Adrenal gland (tissue), 5 donors: ENCODE data around the gene CLCF1.

ENCODE experiments used
- POLR2A ChIP-seq, 2 donors: fragments of 450-650 bp; IDR thresholded peaks; one replicate each; pipeline ENCODE4 v1.6.1; 2017; ENCODE audit warnings: antibody characterized with exemption in 2 of 2, mild to moderate bottlenecking in 2 of 2, moderate library complexity in 1 of 2
- TF ChIP-seq, protein P1 (sequence below), 6 experiments: fragments of 450-650 bp in 4 of 6; fragments of 200-600 bp in 2 of 6; sonication (generic) in 1 of 6; IDR thresholded peaks; 1 replicate in 5 of 6; 2 replicates in 1 of 6; pipeline versions ENCODE4 v1.5.1 to v1.8.0; 2016 to 2021; ENCODE audit warnings: antibody characterized with exemption in 6 of 6, mild to moderate bottlenecking in 2 of 6, moderate library complexity in 1 of 6
- donor health status: DM: no; HTN: no; CAD: no.

DNA sequence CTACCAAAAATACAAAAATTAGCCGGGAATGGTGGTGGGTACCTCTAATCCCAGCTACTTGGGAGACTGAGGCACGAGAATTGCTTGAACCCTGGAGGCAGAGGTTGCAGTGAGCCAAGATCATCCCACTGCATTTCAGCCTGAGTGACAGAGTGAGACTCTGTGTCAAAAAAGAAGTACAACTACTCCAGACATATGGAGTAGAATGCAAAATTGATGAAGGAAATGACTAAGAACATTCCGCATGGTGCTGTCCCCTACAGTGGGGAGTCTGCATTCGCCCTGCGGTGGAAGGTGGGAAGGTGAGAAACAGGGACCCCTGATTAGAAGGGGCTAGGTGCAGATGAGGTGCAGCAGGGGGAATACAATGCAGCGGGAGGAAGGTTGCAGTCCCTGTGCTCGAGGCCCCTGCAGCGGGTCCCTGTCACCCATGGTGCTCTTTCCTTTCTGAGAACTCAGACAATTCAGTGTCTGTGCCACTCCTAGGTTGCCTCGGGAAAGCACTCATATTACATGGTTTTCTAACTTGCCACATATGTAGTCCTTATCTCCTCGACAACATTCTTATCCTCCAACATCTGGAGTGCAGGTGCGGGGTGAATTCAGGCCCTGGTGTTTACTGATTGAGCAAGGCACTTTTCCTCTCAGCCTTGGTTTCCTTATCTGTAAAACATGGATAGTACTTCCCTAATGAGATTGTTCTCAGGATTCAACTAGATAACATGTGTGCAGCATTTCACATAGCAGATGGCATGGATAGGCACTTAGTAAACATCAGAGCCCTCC, 25.2 kb downstream of the CLCF1 start:
- TF ChIP-seq, protein P1, sequence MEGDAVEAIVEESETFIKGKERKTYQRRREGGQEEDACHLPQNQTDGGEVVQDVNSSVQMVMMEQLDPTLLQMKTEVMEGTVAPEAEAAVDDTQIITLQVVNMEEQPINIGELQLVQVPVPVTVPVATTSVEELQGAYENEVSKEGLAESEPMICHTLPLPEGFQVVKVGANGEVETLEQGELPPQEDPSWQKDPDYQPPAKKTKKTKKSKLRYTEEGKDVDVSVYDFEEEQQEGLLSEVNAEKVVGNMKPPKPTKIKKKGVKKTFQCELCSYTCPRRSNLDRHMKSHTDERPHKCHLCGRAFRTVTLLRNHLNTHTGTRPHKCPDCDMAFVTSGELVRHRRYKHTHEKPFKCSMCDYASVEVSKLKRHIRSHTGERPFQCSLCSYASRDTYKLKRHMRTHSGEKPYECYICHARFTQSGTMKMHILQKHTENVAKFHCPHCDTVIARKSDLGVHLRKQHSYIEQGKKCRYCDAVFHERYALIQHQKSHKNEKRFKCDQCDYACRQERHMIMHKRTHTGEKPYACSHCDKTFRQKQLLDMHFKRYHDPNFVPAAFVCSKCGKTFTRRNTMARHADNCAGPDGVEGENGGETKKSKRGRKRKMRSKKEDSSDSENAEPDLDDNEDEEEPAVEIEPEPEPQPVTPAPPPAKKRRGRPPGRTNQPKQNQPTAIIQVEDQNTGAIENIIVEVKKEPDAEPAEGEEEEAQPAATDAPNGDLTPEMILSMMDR (IDR thresholded peaks at IDR 0.05), result no peak
- TF ChIP-seq POLR2A (IDR thresholded peaks at IDR 0.05), result no peak
